ENCODE results near the gene GPATCH8. TPM values are rescaled to one million over a fixed set of nuclear protein-coding genes. Genes with fewer than 3 reads are reported as not detected.

The GPATCH8 gene
- total RNA-seq, 2 experiments from 2014 or later, result 46.0 to 46.1 TPM

DNA sequence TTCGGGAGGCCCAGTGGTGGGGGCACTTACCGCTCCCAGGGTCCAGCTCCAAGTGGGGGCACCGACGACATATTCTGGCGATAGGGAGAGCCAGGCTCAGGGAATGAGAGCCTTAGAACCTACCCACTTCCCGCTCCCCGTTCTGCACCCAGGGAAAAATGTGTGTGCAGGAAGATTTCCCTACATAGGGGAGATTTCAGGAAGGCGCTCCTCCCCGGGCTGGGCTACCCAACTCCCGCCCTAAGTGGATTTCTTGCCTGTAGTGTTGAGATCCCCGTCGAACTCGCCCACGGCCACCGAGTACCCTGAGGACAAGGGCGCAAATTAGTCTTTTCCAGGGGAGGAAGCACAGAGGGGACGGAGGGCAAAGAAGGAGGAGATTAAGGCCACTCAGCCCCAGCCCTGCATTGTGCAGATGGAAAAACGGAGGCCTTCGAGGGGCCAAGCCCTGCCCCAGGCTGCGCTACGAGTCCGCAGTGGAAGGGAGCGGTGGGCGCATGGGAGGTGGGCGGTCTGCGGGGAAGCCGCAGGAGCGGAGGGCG, 118.9 kb downstream of the GPATCH8 start:
- Mint-ChIP-seq H3K4me1 (peaks cover 14% of the 10 kb centered on the region), H3K4me3 (peak overlapping the region; percentile 67), H3K9me3 (no peaks in the 10 kb centered on the region), H3K27me3 (peaks cover 35% of the 10 kb centered on the region), H3K27ac (no peak overlapping the region), H3K36me3 (ENCODE audit: low read depth) (peaks cover 2% of the 10 kb centered on the region)
- ChIA-PET CTCF (interaction anchor here (1.0 to 1.8 kb wide), 3 partner anchors 8 to 174 kb away, joined by 3 to 7 read pairs (median 4); partner anchors contain the start of gene FAM171A2), POLR2A (no interaction called here)
- DNase-seq, result no peak

DNA sequence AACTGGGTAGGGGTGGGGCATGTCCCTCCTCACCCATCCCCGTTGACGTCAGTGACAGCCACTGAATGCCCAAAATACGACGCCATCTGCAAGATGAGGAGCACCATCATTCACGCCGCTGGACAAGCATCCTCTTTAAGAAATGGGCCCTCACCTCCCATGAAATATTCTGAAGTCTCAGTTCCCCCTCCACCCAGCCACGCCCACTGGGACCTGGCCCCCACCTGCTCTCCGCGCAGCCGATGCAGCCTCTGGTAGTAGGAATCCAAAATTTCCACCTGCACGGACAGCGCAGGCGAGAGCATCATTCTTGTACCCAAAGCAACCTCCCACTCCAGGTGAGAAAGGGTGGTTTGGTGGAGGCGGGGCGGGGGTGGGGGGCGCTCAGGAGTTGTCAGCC, 119.3 kb downstream of the GPATCH8 start:
- H3K4me1 Mint-ChIP-seq, result peaks cover 11% of the 10 kb centered on the region
- POLR2A ChIA-PET, result no interaction called here
- peaks cover 35% of the 10 kb centered on the region for H3K27me3 Mint-ChIP-seq
- H3K4me3 Mint-ChIP-seq, result no peak overlapping the region
- H3K36me3 Mint-ChIP-seq (ENCODE audit: low read depth), result peaks cover under 1% of the 10 kb centered on the region
- no peak for DNase-seq
- CTCF ChIA-PET, result no interaction called here
- no peak overlapping the region for H3K27ac Mint-ChIP-seq
- H3K9me3 Mint-ChIP-seq, result no peaks in the 10 kb centered on the region

DNA sequence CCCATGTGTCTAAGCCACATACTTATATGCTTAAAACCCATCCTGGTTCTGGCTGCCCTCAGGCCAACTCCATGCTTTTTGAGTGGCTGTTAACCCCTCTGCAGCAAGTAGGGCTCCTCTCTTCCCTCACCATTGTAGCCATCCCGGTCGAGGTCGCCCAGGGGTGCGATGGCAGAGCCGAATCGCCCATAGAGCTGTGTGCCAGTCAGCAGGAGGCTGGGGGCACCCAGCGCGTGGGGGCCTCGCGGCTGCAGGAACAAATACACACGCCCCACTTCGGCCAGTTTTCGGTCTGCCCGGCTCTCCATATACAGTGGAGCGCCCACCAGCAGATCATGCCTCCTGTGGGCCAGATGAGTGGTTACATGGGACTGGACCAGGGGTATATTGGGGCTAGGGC, 119.8 kb downstream of the GPATCH8 start:
- Mint-ChIP-seq H3K27ac (no peak overlapping the region), H3K36me3 (ENCODE audit: low read depth) (no peaks in the 10 kb centered on the region), H3K4me1 (peaks cover 10% of the 10 kb centered on the region), H3K9me3 (no peaks in the 10 kb centered on the region), H3K4me3 (no peak overlapping the region), H3K27me3 (peaks cover 38% of the 10 kb centered on the region)
- ChIA-PET CTCF (no interaction called here), POLR2A (no interaction called here)
- no peak for DNase-seq

DNA sequence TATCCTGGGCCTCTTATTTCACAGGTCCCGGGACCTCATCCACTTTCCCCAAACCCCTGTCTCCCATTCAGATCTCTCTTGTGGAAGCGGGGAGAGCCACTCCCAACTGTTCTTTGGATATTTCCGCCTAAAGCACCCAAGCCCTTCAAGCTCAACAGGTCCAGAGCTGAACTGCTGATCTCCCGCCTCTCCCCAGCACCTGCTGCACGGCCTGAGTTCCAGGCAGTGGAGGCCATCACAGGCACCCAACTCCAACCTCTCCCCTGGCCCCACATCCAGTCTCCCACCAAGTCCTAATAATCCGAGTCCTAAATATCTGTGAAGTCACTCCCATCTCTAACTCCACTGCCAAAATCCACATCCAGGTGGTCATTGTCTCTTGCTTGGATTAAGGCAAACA, 120.3 kb downstream of the GPATCH8 start:
- DNase-seq, result no peak
- Mint-ChIP-seq H3K27me3 (peaks cover 37% of the 10 kb centered on the region), H3K4me3 (no peak overlapping the region), H3K27ac (no peak overlapping the region), H3K9me3 (no peaks in the 10 kb centered on the region), H3K4me1 (peaks cover 10% of the 10 kb centered on the region), H3K36me3 (ENCODE audit: low read depth) (no peaks in the 10 kb centered on the region)
- ChIA-PET POLR2A (no interaction called here), CTCF (no interaction called here)

DNA sequence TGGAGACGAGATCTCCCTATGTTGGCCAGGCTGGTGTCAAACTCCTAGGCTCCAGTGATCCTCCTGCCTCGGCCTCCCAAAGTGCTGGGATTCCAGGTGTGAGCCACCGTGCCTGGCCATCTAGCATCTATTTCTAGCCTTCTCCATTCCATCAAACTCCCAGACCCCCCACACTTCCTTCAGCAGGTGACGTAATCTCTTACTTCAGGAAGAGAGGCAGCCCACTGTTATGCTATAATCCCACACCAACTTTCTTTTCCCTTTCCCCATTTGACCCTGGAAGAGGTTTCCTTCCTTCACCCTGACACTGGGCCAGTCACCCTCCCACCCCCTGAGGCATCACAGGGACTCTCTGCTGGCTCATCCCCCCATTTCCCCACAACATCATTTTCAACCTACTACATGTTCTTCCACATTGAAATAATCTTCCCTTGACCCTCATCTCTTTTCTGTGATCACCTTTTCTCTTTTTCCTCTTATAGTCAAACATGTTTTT, 121.3 kb downstream of the GPATCH8 start:
- Mint-ChIP-seq H3K9me3 (no peaks in the 10 kb centered on the region), H3K27ac (no peak overlapping the region), H3K4me3 (no peak overlapping the region), H3K36me3 (ENCODE audit: low read depth) (no peaks in the 10 kb centered on the region), H3K4me1 (peaks cover 10% of the 10 kb centered on the region), H3K27me3 (peaks cover 35% of the 10 kb centered on the region)
- ChIA-PET POLR2A (no interaction called here), CTCF (interaction anchor here (0.6 to 0.7 kb wide), 2 partner anchors 9 to 490 kb away, joined by 4 read pairs; no protein-coding TSS in a partner anchor)
- no peak for DNase-seq

DNA sequence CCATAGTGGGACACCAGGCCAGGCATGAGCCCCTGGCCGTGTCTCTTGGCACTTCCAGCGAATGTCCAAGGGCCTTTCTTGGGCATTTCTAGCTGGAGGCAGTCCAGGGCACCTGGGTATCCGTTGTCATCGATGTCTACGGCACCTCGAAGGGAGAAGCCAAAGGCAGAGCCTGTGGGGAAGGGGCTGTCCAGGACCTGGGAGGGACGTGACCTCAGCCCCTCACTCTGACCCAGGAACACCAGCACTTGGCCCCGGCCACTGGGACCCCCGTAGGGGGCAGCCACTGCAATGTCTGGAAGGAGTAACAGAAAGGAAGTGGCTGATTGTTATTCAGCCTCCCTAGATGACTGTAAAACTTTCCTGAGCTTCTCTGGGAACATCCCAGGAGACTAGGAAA, 122.4 kb downstream of the GPATCH8 start:
- H3K4me3 Mint-ChIP-seq, result no peak overlapping the region

DNA sequence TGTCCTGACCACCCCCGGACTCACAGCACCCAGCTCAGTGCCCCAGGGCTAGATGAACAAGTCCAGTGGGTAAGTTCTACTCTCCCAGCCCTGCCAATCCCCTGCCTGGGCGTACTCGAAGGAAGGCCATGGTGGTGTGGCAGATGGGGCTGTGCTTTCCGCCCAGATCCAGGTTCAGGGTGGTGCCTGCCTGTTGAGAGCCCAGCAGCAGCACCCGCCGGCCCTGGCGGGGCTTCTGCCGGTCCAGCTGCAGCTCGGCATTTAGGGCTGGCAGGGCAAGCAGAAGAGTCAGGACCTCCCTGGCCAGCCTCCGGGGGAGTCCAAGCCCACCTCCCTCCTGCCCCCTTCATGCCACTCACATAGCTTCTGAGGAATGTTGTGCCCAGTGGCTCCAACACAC, 123.3 kb downstream of the GPATCH8 start:
- no peak overlapping the region for H3K27ac Mint-ChIP-seq
- CTCF ChIA-PET, result interaction anchor here (1.5 kb wide), 3 partner anchors 14 to 25 kb away, joined by 3 to 5 read pairs (median 4); no protein-coding TSS in a partner anchor
- no peaks in the 10 kb centered on the region for H3K36me3 Mint-ChIP-seq (ENCODE audit: low read depth)
- POLR2A ChIA-PET, result interaction anchor here (0.9 kb wide), 1 partner anchor 14 kb away, joined by 3 read pairs; no protein-coding TSS in a partner anchor
- peaks cover 1% of the 10 kb centered on the region for H3K4me1 Mint-ChIP-seq
- DNase-seq, result no peak
- peaks cover 27% of the 10 kb centered on the region for H3K27me3 Mint-ChIP-seq
- H3K9me3 Mint-ChIP-seq, result no peaks in the 10 kb centered on the region
- H3K4me3 Mint-ChIP-seq, result no peak overlapping the region

More for the DNA sequence above, 122.4 kb downstream of the GPATCH8 start:
- peaks cover 4% of the 10 kb centered on the region for H3K4me1 Mint-ChIP-seq
- H3K9me3 Mint-ChIP-seq, result no peaks in the 10 kb centered on the region
- DNase-seq, result no peak
- no peaks in the 10 kb centered on the region for H3K36me3 Mint-ChIP-seq (ENCODE audit: low read depth)
- CTCF ChIA-PET, result interaction anchor here (1.0 to 1.5 kb wide), 3 partner anchors 15 to 171 kb away, joined by 3 to 5 read pairs (median 3); no protein-coding TSS in a partner anchor
- H3K27me3 Mint-ChIP-seq, result peaks cover 29% of the 10 kb centered on the region
- POLR2A ChIA-PET, result interaction anchor here (0.9 kb wide), 1 partner anchor 13 kb away, joined by 3 read pairs; no protein-coding TSS in a partner anchor
- H3K27ac Mint-ChIP-seq, result no peak overlapping the region

DNA sequence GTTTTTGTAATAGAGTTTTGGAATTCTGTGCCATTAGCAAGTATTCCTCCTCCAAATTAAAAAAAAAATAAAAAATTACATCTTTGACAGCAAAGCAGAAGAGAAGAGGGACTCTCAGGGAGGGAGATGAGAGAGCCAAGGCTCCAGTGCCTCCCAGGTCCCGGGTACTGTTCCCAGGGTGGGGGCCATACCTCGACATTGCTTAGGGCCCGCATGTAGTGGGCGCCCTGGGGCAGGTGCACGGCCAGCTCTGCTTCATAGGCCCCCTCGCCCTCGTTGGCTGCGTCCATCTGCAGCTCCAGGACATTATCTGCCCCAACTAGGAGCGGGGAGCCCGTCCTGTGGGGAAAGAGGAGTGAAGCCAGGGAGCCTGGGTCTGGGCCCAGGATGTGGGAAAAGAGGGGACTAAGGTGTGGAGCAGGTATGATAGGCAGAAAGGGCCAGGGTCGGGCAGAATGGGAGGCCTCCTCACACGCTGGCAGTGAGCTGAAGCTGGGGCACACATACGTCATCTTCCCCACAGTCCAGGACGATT, 125.0 kb downstream of the GPATCH8 start:
- CTCF ChIA-PET, result interaction anchor here (0.6 kb wide), 2 partner anchors 150 to 155 kb away, joined by 3 read pairs; no protein-coding TSS in a partner anchor
- H3K36me3 Mint-ChIP-seq (ENCODE audit: low read depth), result no peaks in the 10 kb centered on the region
- no peaks in the 10 kb centered on the region for H3K9me3 Mint-ChIP-seq
- POLR2A ChIA-PET, result no interaction called here
- no peak overlapping the region for H3K27ac Mint-ChIP-seq
- no peak for DNase-seq
- H3K27me3 Mint-ChIP-seq, result peaks cover 17% of the 10 kb centered on the region
- no peak overlapping the region for H3K4me3 Mint-ChIP-seq
- H3K4me1 Mint-ChIP-seq, result no peaks in the 10 kb centered on the region

DNA sequence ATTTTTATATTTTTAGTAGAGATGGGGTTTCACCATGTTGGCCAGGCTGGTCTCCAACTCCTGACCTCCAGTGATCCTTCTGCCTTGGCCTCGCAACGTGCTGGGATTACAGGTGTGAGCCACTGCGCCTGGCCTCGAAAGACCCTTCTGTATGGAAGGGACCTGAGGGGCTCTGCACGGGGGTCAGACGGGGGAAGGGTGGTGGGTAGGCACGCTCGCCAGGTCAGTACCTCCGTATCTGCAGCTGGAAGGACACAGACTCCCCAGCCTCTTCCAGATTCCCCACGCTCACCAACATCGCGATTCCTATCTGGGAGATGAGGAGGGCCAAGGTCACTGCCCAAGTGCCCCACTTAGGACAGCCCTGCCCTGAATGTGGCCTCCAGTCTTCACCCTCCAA, 126.4 kb downstream of the GPATCH8 start:
- Mint-ChIP-seq H3K4me3 (no peak overlapping the region), H3K27ac (peak overlapping the region; percentile 1), H3K9me3 (no peaks in the 10 kb centered on the region), H3K27me3 (peaks cover 7% of the 10 kb centered on the region), H3K4me1 (no peaks in the 10 kb centered on the region), H3K36me3 (ENCODE audit: low read depth) (no peaks in the 10 kb centered on the region)
- DNase-seq, result no peak
- POLR2A ChIA-PET, result no interaction called here
- CTCF ChIA-PET, result interaction anchor here (0.9 to 1.9 kb wide), 5 partner anchors 8 to 167 kb away, joined by 3 to 5 read pairs (median 4); partner anchors contain the start of gene FAM171A2

DNA sequence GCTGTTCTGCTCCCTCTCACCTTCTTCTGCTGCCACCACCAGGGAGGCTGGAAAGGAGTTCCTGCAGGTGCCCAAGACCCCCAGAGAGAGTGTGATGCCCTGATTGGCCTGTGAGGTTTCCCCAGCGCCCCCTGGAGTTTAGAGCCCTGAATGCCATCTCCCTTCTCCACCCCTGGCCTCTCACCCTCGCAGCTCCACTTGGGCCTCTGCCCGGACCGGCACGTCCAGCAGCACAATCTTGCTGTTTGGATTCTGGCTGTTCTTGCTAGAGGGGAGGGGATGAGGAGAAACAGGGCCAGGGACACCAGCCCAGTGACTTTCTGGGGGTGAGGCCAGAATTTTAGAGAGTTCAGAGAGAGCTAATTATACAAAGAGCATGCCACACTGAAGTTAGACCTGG, 127.1 kb downstream of the GPATCH8 start:
- H3K4me3 Mint-ChIP-seq, result no peak overlapping the region
- H3K27ac Mint-ChIP-seq, result no peak overlapping the region
- H3K9me3 Mint-ChIP-seq, result no peaks in the 10 kb centered on the region
- H3K36me3 Mint-ChIP-seq (ENCODE audit: low read depth), result no peaks in the 10 kb centered on the region
- ChIA-PET CTCF (interaction anchor here (0.9 to 1.9 kb wide), 6 partner anchors 9 to 172 kb away, joined by 3 to 5 read pairs (median 4); partner anchors contain the start of gene FAM171A2), POLR2A (no interaction called here)
- DNase-seq, result peak; percentile 19
- peaks cover 7% of the 10 kb centered on the region for H3K27me3 Mint-ChIP-seq
- no peaks in the 10 kb centered on the region for H3K4me1 Mint-ChIP-seq

DNA sequence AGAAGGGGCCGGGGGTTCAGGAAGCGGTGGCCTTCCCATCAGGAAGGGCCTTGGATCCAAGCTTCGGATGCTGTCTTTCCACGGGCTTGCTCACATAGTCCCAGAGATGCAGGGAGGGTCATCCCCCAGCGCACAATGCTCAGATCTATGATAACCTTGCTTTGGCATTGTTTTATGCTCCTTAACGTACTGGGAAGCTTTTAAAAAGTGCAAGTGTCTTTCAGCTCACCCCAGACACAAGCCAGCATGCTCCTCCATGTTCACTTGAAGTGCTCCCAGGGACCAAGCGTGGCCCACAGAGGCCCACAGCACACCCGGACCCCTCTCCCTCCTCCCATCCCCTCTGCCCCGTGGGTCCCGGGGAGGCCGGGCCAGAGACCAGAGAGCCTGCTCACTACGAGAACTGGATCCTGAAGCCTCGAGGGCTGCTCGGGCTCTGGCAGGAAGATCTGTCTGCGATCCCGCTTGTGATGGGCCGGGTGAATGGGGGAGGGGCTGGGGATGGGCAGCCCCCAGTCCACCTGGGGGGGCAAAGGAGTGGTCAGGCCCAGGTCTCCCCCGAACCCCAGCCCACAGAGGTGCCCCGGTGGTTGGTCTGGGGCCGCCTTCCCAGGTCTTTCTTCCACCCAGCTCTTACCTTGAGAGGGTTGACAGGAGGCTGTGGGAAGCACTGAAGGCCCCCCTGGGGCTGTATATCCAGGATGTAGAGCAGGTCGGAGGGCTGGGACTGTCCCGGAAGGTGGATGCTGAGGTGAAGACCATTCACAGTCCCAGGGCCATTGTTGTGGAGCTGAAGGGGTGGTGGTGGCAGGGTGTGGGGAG, 127.8 kb downstream of the GPATCH8 start:
- Mint-ChIP-seq H3K4me3 (no peak overlapping the region), H3K36me3 (ENCODE audit: low read depth) (no peaks in the 10 kb centered on the region), H3K27ac (no peak overlapping the region), H3K4me1 (no peaks in the 10 kb centered on the region), H3K27me3 (peaks cover 10% of the 10 kb centered on the region), H3K9me3 (no peaks in the 10 kb centered on the region)
- ChIA-PET POLR2A (no interaction called here), CTCF (interaction anchor here (1.2 to 1.9 kb wide), 5 partner anchors 9 to 172 kb away, joined by 3 to 5 read pairs (median 4); partner anchors contain the start of gene FAM171A2)
- no peak for DNase-seq

DNA sequence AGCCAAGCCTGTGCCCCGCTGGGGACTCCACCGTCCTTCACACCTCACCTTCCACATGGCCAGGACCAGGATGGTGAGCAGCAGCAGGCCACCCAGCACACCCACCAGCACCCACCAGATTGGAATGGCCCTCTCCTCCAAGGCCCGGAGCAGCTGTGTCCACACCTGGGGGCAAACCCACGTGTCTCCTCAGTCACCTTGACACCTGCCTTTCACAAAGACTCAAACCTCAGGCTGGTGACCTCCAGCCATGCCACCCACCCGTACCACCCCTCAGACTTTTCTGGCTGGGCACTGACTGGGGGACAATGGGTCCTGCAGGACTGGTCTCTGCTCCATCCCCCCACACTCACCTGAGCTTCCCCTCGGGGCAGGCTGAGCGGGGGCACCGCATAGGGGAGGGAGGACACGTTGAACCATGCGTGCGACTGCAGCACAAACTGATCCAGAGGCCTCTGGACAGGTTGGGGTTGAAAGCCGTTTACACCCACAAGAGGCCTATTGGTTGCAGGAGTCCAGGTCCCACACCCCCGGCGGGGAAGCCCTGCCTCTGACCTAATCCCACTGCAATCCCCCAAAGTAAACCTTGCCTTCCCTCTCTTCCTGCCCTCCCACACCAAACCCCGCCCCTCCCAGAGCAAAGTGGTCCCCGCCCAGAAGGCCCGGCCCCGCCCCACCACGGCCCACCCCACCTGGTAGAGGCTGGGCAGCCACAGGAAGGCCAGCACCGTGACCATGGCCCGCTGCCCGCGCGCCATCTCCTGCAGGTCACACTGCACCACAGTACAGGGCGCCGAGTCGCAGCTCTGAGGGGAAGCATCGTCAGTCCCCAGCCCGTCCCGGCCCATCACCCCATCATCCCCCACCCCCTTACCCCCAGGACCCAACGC, 128.7 kb downstream of the GPATCH8 start:
- H3K27ac Mint-ChIP-seq, result no peak overlapping the region
- H3K9me3 Mint-ChIP-seq, result no peaks in the 10 kb centered on the region
- peaks cover 13% of the 10 kb centered on the region for H3K27me3 Mint-ChIP-seq
- no peak overlapping the region for H3K4me3 Mint-ChIP-seq
- no peak for DNase-seq
- no peaks in the 10 kb centered on the region for H3K36me3 Mint-ChIP-seq (ENCODE audit: low read depth)
- H3K4me1 Mint-ChIP-seq, result peaks cover 4% of the 10 kb centered on the region
- POLR2A ChIA-PET, result no interaction called here
- CTCF ChIA-PET, result interaction anchor here (0.5 to 1.9 kb wide), 2 partner anchors 11 to 383 kb away, joined by 3 to 5 read pairs; partner anchors contain the start of gene FAM171A2
